ENCODE results near the gene NMRK1. TPM values are rescaled to one million over a fixed set of nuclear protein-coding genes. Genes with fewer than 3 reads are reported as not detected.

Gene NMRK1
- total and polyA plus RNA-seq, 4 donors = 33.1 to 62.6 (median 36.6) TPM

Other genes with a start within 250 kb of the NMRK1 start
- gene TRPM6, start 200.2 kb downstream of the NMRK1 start, total RNA-seq = 1 to 10 TPM; 1.0 to 3.6 TPM
- 1 to 10 TPM in 1 of 2 donors, under 1 TPM in 1; 0.13 to 2.0 TPM for gene TRPM6, start 200.2 kb downstream of the NMRK1 start, polyA plus RNA-seq
- gene C9orf40, start 135.2 kb downstream of the NMRK1 start, total RNA-seq = 1 to 10 TPM; 3.8 to 5.8 TPM
- 1 to 10 TPM; 2.3 to 4.0 TPM for gene C9orf40, start 135.2 kb downstream of the NMRK1 start, polyA plus RNA-seq
- gene CARNMT1, start 59.9 kb downstream of the NMRK1 start, total RNA-seq = 10 to 100 TPM; 10.1 to 15.1 TPM
- 1 to 10 TPM; 1.8 to 5.3 TPM for gene CARNMT1, start 59.9 kb downstream of the NMRK1 start, polyA plus RNA-seq
- 10 to 100 TPM; 34.6 to 47.7 TPM for gene OSTF1, start 359 bp upstream of the NMRK1 start, total RNA-seq
- gene OSTF1, start 359 bp upstream of the NMRK1 start, polyA plus RNA-seq = 10 to 100 TPM; 24.8 to 49.3 TPM